ENCODE measurements around the gene GSE1. TPM values are rescaled to one million over a fixed set of nuclear protein-coding genes. Genes with fewer than 3 reads are reported as not detected.

GSE1 gene
- 56.4 TPM for total RNA-seq
- long read RNA-seq, full-length matches to known transcripts, result 1 of 112 reads
- long read RNA-seq, partial matches to known transcripts, result 31 of 112 reads
- long read RNA-seq, other reads (novel, unspliced or antisense), result 80 of 112 reads

- DNase-seq (ENCODE audit: low spot score), result peak; percentile 95
- intact Hi-C loops (cut with DNase I), result loop anchor here (2.0 to 5.0 kb wide), 3 partner anchors 16 to 291 kb away; no protein-coding TSS in a partner anchor
These were observed at the start of gene GSE1 for GRCh38 chr16:85612801-85613603. Gene GSE1, plus strand, starts transcription at chr16:85613322. Its CDS starts 70 bp downstream, at chr16:85613392.

- DNase-seq (ENCODE audit: low spot score), result no peak
- intact Hi-C loops (cut with DNase I), result no loop called here
These were observed 49.4 kb upstream of the GSE1 start for GRCh38 chr16:85563515-85564276.

DNA sequence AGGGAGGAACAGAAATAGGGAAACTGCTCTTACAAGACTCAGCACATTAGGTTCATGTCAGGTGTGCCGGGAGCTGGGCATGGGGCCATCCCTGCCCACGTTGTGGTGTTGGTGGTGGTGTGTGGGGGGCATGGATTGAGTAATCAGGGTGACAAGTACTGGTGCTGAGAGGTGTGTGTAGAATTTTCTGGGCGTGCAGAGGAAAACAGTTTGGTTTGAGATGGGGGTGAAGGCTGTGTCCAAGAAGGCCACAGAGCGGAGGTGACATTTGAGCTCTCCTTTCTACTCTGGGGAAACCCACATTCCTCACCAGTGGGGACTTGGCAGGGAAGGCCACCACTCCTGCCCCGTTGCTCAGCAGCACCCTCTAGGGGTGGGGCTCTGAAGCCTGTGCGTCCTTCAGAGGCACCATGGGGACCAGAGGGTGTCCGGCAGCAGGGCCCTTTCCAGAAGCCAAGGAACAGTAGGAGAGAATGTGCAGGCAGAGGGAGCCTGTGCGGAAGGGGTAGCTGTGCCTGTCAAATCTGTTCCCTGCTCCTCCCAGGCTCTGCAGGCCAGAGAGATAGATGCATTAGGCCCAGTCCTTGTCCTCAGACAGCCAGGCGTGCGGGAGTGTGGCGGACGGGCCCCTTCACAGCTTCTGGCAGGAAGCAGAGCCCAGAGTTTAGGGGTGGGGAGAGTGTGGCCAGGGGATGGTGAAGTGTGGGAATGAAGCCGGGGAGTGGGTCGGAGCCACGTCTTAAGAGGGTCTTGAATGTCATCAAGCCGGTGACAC lies 48.7 kb upstream of the GSE1 start:
- DNase-seq (ENCODE audit: low spot score), result no peak
- intact Hi-C loops (cut with DNase I), result no loop called here

- DNase-seq (ENCODE audit: low spot score), result no peak
- intact Hi-C loops (cut with DNase I), result no loop called here
These were observed 47.8 kb upstream of the GSE1 start for GRCh38 chr16:85565340-85565739.

- intact Hi-C loops (cut with DNase I), result no loop called here
- DNase-seq (ENCODE audit: low spot score), result no peak
These were observed 47.2 kb upstream of the GSE1 start for GRCh38 chr16:85565801-85566526.

- DNase-seq (ENCODE audit: low spot score), result no peak
- intact Hi-C loops (cut with DNase I), result no loop called here
These were observed 46.5 kb upstream of the GSE1 start for GRCh38 chr16:85566561-85567100.

GRCh38 chr16:85567101-85567866 lies 45.8 kb upstream of the GSE1 start:
- intact Hi-C loops (cut with DNase I), result no loop called here
- DNase-seq (ENCODE audit: low spot score), result no peak

DNA sequence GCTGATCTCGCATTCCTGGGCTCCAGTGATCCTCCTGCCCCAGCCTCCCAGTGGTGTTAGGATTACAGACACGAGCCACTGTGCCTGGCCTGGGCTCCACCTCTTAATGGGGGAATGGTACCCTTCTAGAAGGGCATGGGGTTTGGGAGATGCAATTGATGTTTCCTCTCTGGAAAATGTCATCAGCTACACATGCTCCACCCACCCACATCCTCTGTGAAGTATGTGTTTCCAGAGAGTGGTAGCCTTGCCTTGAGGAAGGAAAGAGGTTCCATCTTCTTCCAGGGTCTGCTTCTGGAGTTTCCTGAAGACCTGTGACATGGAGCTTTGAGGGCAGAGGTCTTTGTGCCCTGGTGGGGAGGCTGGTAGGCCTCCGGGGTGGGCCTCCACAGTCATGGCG lies 45.2 kb upstream of the GSE1 start:
- DNase-seq (ENCODE audit: low spot score), result no peak
- intact Hi-C loops (cut with DNase I), result no loop called here

- DNase-seq (ENCODE audit: low spot score), result no peak
- intact Hi-C loops (cut with DNase I), result no loop called here
These were observed 44.6 kb upstream of the GSE1 start for GRCh38 chr16:85568519-85568918.

DNA sequence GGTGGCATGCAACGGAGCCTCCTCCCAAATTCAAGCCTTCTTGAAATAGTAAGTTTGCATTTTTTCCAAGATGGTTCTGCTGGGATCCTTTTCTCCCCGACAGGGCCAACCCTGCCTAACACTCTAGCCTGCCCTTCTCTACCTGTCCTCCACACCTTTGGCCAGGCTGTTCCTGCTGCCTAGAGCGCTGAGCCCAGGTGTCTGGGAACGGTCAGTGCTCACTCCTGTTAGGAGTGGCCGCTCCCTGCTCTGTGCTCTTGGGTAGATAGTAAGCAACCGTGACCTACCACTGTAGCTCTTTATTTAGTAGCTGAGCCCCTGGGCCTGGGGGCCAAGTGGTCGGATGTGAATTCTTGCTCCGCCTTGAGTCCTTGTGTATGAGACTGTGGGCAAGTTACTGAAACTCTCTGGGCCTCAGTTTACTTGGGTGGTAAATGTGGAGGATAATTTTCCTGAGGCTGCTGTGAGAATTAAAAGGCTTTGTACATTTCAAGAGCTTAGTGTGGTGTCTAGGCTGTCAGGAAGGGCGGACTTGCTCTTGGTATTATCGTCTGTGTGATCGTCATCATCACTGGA lies 44.0 kb upstream of the GSE1 start:
- no peak for DNase-seq (ENCODE audit: low spot score)
- intact Hi-C loops (cut with DNase I), result no loop called here

- intact Hi-C loops (cut with DNase I), result no loop called here
- DNase-seq (ENCODE audit: low spot score), result no peak
These were observed 43.4 kb upstream of the GSE1 start for GRCh38 chr16:85569615-85570212.

GRCh38 chr16:85570213-85570734 lies 42.8 kb upstream of the GSE1 start:
- DNase-seq (ENCODE audit: low spot score), result no peak
- intact Hi-C loops (cut with DNase I), result no loop called here

- DNase-seq (ENCODE audit: low spot score), result no peak
- intact Hi-C loops (cut with DNase I), result no loop called here
These were observed 42.2 kb upstream of the GSE1 start for GRCh38 chr16:85570735-85571562.

- DNase-seq (ENCODE audit: low spot score), result no peak
- intact Hi-C loops (cut with DNase I), result no loop called here
These were observed 41.6 kb upstream of the GSE1 start for GRCh38 chr16:85571563-85571812.

DNA sequence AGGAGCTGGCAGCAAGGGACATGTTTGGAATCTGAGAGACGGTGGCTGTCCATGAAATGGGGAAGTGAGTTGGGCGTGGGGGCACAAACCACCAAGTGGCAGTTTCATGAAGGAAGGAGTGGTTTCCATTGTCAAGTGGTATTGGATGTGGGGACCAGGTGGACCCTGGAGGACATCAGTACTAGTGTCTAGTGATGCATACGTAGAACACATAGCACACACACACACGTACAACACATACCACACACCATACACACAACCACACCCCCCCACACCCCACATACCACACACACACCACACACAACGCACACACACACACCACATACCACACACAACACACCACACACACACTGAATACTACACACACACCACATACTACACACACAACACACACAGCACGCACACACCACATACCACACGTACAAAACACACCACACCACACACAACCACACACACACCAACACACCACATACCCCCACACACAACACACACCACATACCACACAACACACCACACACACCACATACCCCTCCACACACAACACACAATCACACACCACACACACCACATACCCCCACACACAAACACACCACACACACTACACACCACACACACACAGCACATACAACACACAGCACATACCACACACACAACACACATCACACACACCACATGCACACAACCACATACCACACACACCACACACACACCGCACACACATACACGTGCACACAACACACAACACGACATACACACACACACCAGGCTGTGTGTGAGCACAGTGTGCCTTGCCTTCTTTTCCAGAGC lies 41.1 kb upstream of the GSE1 start:
- intact Hi-C loops (cut with DNase I), result no loop called here

More for the DNA sequence above, 41.1 kb upstream of the GSE1 start:
- no peak for DNase-seq (ENCODE audit: low spot score)

All from cardiac septum (tissue), 1 donor.